ENCODE measurements around the gene TNFRSF8. TPM values are rescaled to one million over a fixed set of nuclear protein-coding genes. Genes with fewer than 3 reads are reported as not detected.

TNFRSF8 gene
- total and polyA plus RNA-seq, 9 of the 15 experiments (the other 6 are each of a cell fraction or from before 2014, with no cell fraction given): 3.5 to 38.4 (median 17.1) TPM

DNA sequence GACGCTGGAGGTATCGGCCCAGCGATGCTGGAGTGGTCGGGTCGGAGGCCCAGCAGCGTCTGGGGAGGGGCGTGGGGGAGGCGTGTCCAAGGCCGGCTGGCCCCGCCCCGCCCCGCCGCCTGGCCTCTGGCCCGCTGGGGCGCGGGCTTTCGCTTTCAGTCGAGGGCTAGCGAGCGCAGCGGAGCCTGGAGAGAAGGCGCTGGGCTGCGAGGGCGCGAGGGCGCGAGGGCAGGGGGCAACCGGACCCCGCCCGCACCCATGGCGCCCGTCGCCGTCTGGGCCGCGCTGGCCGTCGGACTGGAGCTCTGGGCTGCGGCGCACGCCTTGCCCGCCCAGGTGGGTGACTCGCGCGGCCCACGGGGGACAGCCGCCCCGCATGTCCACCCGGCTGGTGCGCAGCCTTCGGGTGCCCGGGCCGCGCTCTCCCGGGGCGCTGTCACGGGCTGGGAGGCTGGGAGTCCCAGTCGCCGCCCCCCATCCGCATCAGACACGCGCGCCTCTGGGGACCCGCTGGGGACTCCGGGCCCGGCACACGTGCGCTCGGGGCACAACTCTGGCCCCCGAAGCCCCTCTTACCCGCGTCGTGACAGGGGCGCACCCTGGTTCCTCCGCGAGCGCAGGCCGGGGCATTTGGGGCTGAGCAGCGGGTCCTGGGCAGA is 103.9 kb downstream of the TNFRSF8 start, which contains the start of gene TNFRSF1B (continued):
- TF ChIP-seq, protein P1, sequence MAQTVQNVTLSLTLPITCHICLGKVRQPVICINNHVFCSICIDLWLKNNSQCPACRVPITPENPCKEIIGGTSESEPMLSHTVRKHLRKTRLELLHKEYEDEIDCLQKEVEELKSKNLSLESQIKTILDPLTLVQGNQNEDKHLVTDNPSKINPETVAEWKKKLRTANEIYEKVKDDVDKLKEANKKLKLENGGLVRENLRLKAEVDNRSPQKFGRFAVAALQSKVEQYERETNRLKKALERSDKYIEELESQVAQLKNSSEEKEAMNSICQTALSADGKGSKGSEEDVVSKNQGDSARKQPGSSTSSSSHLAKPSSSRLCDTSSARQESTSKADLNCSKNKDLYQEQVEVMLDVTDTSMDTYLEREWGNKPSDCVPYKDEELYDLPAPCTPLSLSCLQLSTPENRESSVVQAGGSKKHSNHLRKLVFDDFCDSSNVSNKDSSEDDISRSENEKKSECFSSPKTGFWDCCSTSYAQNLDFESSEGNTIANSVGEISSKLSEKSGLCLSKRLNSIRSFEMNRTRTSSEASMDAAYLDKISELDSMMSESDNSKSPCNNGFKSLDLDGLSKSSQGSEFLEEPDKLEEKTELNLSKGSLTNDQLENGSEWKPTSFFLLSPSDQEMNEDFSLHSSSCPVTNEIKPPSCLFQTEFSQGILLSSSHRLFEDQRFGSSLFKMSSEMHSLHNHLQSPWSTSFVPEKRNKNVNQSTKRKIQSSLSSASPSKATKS (CRISPR knock-in tag; IDR thresholded peaks at IDR 0.05): no peak
- TF ChIP-seq RAD51 (IDR thresholded peaks at IDR 0.05; ENCODE audit: borderline replicate concordance, low read depth): no peak
- no peak for TF ChIP-seq EZH2 (IDR thresholded peaks at IDR 0.05; ENCODE audit: borderline replicate concordance, low read depth, low read length)
- TF ChIP-seq, protein P2, sequence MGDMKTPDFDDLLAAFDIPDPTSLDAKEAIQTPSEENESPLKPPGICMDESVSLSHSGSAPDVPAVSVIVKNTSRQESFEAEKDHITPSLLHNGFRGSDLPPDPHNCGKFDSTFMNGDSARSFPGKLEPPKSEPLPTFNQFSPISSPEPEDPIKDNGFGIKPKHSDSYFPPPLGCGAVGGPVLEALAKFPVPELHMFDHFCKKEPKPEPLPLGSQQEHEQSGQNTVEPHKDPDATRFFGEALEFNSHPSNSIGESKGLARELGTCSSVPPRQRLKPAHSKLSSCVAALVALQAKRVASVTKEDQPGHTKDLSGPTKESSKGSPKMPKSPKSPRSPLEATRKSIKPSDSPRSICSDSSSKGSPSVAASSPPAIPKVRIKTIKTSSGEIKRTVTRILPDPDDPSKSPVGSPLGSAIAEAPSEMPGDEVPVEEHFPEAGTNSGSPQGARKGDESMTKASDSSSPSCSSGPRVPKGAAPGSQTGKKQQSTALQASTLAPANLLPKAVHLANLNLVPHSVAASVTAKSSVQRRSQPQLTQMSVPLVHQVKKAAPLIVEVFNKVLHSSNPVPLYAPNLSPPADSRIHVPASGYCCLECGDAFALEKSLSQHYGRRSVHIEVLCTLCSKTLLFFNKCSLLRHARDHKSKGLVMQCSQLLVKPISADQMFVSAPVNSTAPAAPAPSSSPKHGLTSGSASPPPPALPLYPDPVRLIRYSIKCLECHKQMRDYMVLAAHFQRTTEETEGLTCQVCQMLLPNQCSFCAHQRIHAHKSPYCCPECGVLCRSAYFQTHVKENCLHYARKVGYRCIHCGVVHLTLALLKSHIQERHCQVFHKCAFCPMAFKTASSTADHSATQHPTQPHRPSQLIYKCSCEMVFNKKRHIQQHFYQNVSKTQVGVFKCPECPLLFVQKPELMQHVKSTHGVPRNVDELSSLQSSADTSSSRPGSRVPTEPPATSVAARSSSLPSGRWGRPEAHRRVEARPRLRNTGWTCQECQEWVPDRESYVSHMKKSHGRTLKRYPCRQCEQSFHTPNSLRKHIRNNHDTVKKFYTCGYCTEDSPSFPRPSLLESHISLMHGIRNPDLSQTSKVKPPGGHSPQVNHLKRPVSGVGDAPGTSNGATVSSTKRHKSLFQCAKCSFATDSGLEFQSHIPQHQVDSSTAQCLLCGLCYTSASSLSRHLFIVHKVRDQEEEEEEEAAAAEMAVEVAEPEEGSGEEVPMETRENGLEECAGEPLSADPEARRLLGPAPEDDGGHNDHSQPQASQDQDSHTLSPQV (IDR thresholded peaks at IDR 0.05): peak; percentile 94
- TF ChIP-seq YBX1 (IDR thresholded peaks at IDR 0.05): no peak
- TF ChIP-seq ELF2 (CRISPR knock-in tag; IDR thresholded peaks at IDR 0.05): no peak
- TF ChIP-seq MYBL2 (IDR thresholded peaks at IDR 0.05; ENCODE audit: low read depth): no peak
- no peak for TF ChIP-seq MYBL2 (CRISPR knock-in tag; IDR thresholded peaks at IDR 0.05; ENCODE audit: borderline replicate concordance)
- peak; percentile 45; the same call in 1 of the 2 replicates for TF ChIP-seq RBM34 (IDR thresholded peaks at IDR 0.05; ENCODE audit: borderline replicate concordance, insufficient read depth, low read length)
- TF ChIP-seq ATF6 (CRISPR knock-in tag; IDR thresholded peaks at IDR 0.05): no peak
- TF ChIP-seq PRMT5 (CRISPR knock-in tag; IDR thresholded peaks at IDR 0.05): no peak
- TF ChIP-seq GTF2E2 (tag; IDR thresholded peaks at IDR 0.05): no peak; the same call in 1 of the 2 replicates
- TF ChIP-seq ZNF316 (IDR thresholded peaks at IDR 0.05): no peak
- TF ChIP-seq BCL6 (CRISPR knock-in tag; IDR thresholded peaks at IDR 0.05): no peak
- peak; percentile 89 for TF ChIP-seq HMGN3 (IDR thresholded peaks at IDR 0.05; ENCODE audit: borderline replicate concordance, extremely low read depth, insufficient read length, low read depth, low read length)
- TF ChIP-seq ZNF639 (CRISPR knock-in tag; conservative IDR thresholded peaks at IDR 0.05 in 1 of 2, IDR thresholded peaks at IDR 0.05 in 1 of 2): no peak
- no peak for TF ChIP-seq CBFA2T3 (IDR thresholded peaks at IDR 0.05)
- TF ChIP-seq CHD1 (IDR thresholded peaks at IDR 0.05; ENCODE audit: low read length): no peak
- TF ChIP-seq MCM5 (IDR thresholded peaks at IDR 0.05; ENCODE audit: low read depth): no peak
- TF ChIP-seq SMARCA5 (IDR thresholded peaks at IDR 0.05): no peak
